B cell (primary cell): ENCODE results near the gene MAP7D1. TPM values are rescaled to one million over a fixed set of nuclear protein-coding genes. Genes with fewer than 3 reads are reported as not detected.

Experiments
- ATAC-seq: fragments of 200-7000 bp; cut with Tn5 transposase; one replicate; pipeline ENCODE4 v1.10.0; 2021; ENCODE audit warnings: low read depth, mild to moderate bottlenecking, moderate number of reproducible peaks, moderate library complexity
- CTCF ChIA-PET: fragments of 350-600 bp; sonication (Branson Sonifier 250); formaldehyde crosslinking; loops from one replicate; lab custom pipeline; 2021; ENCODE audit warnings: antibody characterized with exemption, inconsistent platforms; lab: Charles Lee
- POLR2A ChIA-PET: fragments of 350-600 bp; sonication (Branson Sonifier 250); formaldehyde crosslinking; loops from one replicate; lab custom pipeline; 2021; ENCODE audit warnings: antibody characterized with exemption; lab: Charles Lee
- DNase-seq: peaks from one replicate; pipeline ENCODE4 v3.0.0; 2013
- H2AFZ ChIP-seq: 2 replicates; pipeline ENCODE4 v1.6.1; 2012; ENCODE audit warnings: mild to moderate bottlenecking, low read depth, low read length; ENCODE audit not compliant: insufficient read depth, poor library complexity, severe bottlenecking
- H3K27ac ChIP-seq, 2 donors: 1 replicate in 1 of 2; 2 replicates in 1 of 2; pipeline ENCODE4 v1.5.1; 2012 to 2013; ENCODE audit warnings: low read length in 2 of 2, mild to moderate bottlenecking in 2 of 2, moderate library complexity in 1 of 2
- H3K27me3 ChIP-seq, 4 experiments: fragments of 200-600 bp in 1 of 4; sonication (generic) in 1 of 4; replicated peaks in 1 of 4; 1 replicate in 2 of 4; 2 replicates in 2 of 4; pipeline versions ENCODE4 v1.6.1 to v1.7.0; 2013 to 2016; ENCODE audit warnings: low read length in 3 of 4, mild to moderate bottlenecking in 2 of 4, mixed read lengths in 1 of 4, moderate library complexity in 1 of 4; ENCODE audit not compliant: insufficient read depth in 4 of 4, control insufficient read depth in 3 of 4; ENCODE audit errors: control extremely low read depth in 1 of 4
- H3K36me3 ChIP-seq, 2 experiments: replicated peaks in 1 of 2; 1 replicate in 1 of 2; 2 replicates in 1 of 2; pipeline versions ENCODE4 v1.6.1 to v1.7.1; 2013; ENCODE audit warnings: low read length in 1 of 2; ENCODE audit not compliant: insufficient read depth in 2 of 2, control insufficient read depth in 1 of 2; ENCODE audit errors: control extremely low read depth in 1 of 2, extremely low read depth in 1 of 2
- H3K4me1 ChIP-seq, 2 donors: fragments of 200-600 bp in 1 of 2; sonication (generic) in 1 of 2; 1 replicate in 1 of 2; 2 replicates in 1 of 2; pipeline versions ENCODE4 v1.5.1 to v1.6.1; 2013 to 2017; ENCODE audit warnings: low read length in 2 of 2; ENCODE audit not compliant: control insufficient read depth in 2 of 2, insufficient read depth in 2 of 2
- H3K4me2 ChIP-seq: replicated peaks from 2 replicates; pipeline ENCODE3; 2012; ENCODE audit warnings: mild to moderate bottlenecking, low read depth, low read length; ENCODE audit not compliant: poor library complexity, severe bottlenecking
- H3K4me3 ChIP-seq, 5 experiments: fragments of 200-600 bp in 1 of 5; sonication (generic) in 1 of 5; 1 replicate in 3 of 5; 2 replicates in 2 of 5; pipeline versions ENCODE4 v1.5.1 to v1.7.0; 2011 to 2016; ENCODE audit warnings: low read length in 4 of 5, mild to moderate bottlenecking in 4 of 5, low read depth in 2 of 5, control low read depth in 1 of 5, moderate library complexity in 1 of 5; ENCODE audit not compliant: insufficient read depth in 1 of 5; ENCODE audit errors: control extremely low read depth in 1 of 5, extremely low read depth in 1 of 5
- H3K79me2 ChIP-seq: fragments of 200-600 bp; sonication (generic); one replicate; pipeline ENCODE4 v1.6.0; 2016; ENCODE audit warnings: low read length; ENCODE audit not compliant: control insufficient read depth, insufficient read depth
- H3K9ac ChIP-seq: fragments of 200-600 bp; sonication (generic); 2 replicates; pipeline ENCODE4 v1.6.1; 2017; ENCODE audit warnings: mild to moderate bottlenecking, low read length, moderate library complexity
- H3K9me3 ChIP-seq, 3 donors: one replicate each; pipeline versions ENCODE4 v1.6.1 to v1.7.1; 2013; ENCODE audit warnings: low read length in 2 of 3; ENCODE audit not compliant: control insufficient read depth in 2 of 3, insufficient read depth in 1 of 3; ENCODE audit errors: control extremely low read depth in 1 of 3
- H4K20me1 ChIP-seq: 2 replicates; pipeline ENCODE4 v1.6.0; 2012; ENCODE audit warnings: mild to moderate bottlenecking, low read length; ENCODE audit not compliant: insufficient read depth, control insufficient read depth, poor library complexity, severe bottlenecking
- H3K27ac Mint-ChIP-seq: one replicate; pipeline ENCODE4 v1.8.0; 2021; ENCODE audit warnings: mixed read lengths
- H3K27me3 Mint-ChIP-seq: one replicate; pipeline ENCODE4 v1.8.0; 2021; ENCODE audit warnings: mixed read lengths
- H3K4me1 Mint-ChIP-seq: one replicate; pipeline ENCODE4 v1.8.0; 2021; ENCODE audit warnings: mixed read lengths
- H3K4me3 Mint-ChIP-seq: one replicate; pipeline ENCODE4 v1.8.0; 2021; ENCODE audit warnings: mixed read lengths
- H3K9me3 Mint-ChIP-seq: one replicate; pipeline ENCODE4 v1.8.0; 2022; ENCODE audit warnings: mixed read lengths; ENCODE audit not compliant: insufficient read depth
- CTCF ChIP-seq: fragments of 200-600 bp; IDR thresholded peaks from one replicate; pipeline ENCODE4 v1.8.0; 2022; ENCODE audit warnings: antibody characterized with exemption, mild to moderate bottlenecking
- EZH2 ChIP-seq: IDR thresholded peaks from 2 replicates; pipeline ENCODE4 v1.6.1; 2012; ENCODE audit warnings: borderline replicate concordance, low read depth, mild to moderate bottlenecking, moderate library complexity, low read length; ENCODE audit not compliant: insufficient read depth, poor library complexity, severe bottlenecking
- WGBS: methylation state at CpG from one replicate; pipeline ENCODE4 v1.1.5; 2013; ENCODE audit warnings: missing lambda C conversion rate; ENCODE audit not compliant: insufficient coverage; 5-methylcytosine and 5-hydroxymethylcytosine counted together
- intact Hi-C: fragments of 100-400 bp; cut with micrococcal nuclease; formaldehyde crosslinking; loops from one replicate; pipeline ENCODE4 v1.10.0; 2022
- polyA plus RNA-seq: library from polyadenylated mRNA; depleted of rRNA; stranded (reverse); fragments of >200 nt; gene quantifications from 2 replicates; pipeline ENCODE4 v1.2.3, GENCODE V29; 2012
- total RNA-seq, 2 donors: library from RNA; stranded (reverse); fragments of 120-200 nt in 1 of 2; gene quantifications; 1 replicate in 1 of 2; 2 replicates in 1 of 2; pipeline versions ENCODE4 v1.2.3 to v1.2.4, GENCODE V29; 2013 to 2022

Gene MAP7D1
- total and polyA plus RNA-seq, 2 donors (not counting 1 experiment from before 2014, with no cell fraction given): 44.2 to 65.2 TPM

GRCh38 chr1:36106269-36106668 is 49.7 kb upstream of the MAP7D1 start:
- Mint-ChIP-seq H3K27ac (no peak overlapping the region), H3K4me1 (peaks cover 2% of the 10 kb centered on the region), H3K4me3 (no peak overlapping the region), H3K9me3 (no peaks in the 10 kb centered on the region), H3K27me3 (no peaks in the 10 kb centered on the region)
- no peak for DNase-seq
- Histone ChIP-seq H4K20me1 (no peaks in the 10 kb centered on the region), H3K36me3 (no peaks in the 10 kb centered on the region), H3K4me1 (no peaks in the 10 kb centered on the region), H3K27ac (no peak overlapping the region), H3K27me3 (no peaks in the 10 kb centered on the region), H3K4me3 (no peak overlapping the region), H3K9ac (no peak overlapping the region), H2AFZ (no peak overlapping the region), H3K79me2 (no peaks in the 10 kb centered on the region), H3K4me2 (no peak overlapping the region), H3K9me3 (no peaks in the 10 kb centered on the region)
- POLR2A ChIA-PET: no interaction called here
- CTCF ChIA-PET: interaction anchor here (0.6 to 1.0 kb wide), 2 partner anchors 29 to 218 kb away, joined by 3 read pairs; no protein-coding TSS in a partner anchor
- 61% methylated on average over 5 of the region's 5 CpGs for WGBS
- TF ChIP-seq EZH2 (no peak), CTCF (no peak)
- ATAC-seq: no peak
- intact Hi-C loops: no loop called here

GRCh38 chr1:36107394-36107793 is 48.6 kb upstream of the MAP7D1 start:
- POLR2A ChIA-PET: interaction anchor here (0.6 kb wide), 1 partner anchor 10 kb away, joined by 3 read pairs; no protein-coding TSS in a partner anchor
- Histone ChIP-seq H3K4me1 (no peaks in the 10 kb centered on the region), H3K27me3 (no peaks in the 10 kb centered on the region), H3K4me3 (no peak overlapping the region), H3K4me2 (no peak overlapping the region), H3K9ac (no peak overlapping the region), H3K9me3 (no peaks in the 10 kb centered on the region), H2AFZ (no peak overlapping the region), H3K27ac (no peak overlapping the region), H4K20me1 (no peaks in the 10 kb centered on the region), H3K79me2 (no peaks in the 10 kb centered on the region), H3K36me3 (no peaks in the 10 kb centered on the region)
- WGBS: 96% methylated on average over 8 of the region's 9 CpGs
- Mint-ChIP-seq H3K4me1 (peaks cover 2% of the 10 kb centered on the region), H3K9me3 (no peaks in the 10 kb centered on the region), H3K4me3 (no peak overlapping the region), H3K27me3 (no peaks in the 10 kb centered on the region), H3K27ac (no peak overlapping the region)
- TF ChIP-seq EZH2 (no peak), CTCF (no peak)
- ATAC-seq (no peak), DNase-seq (no peak)
- CTCF ChIA-PET: no interaction called here
- intact Hi-C loops: no loop called here
